Adrenal gland (tissue), 5 donors: ENCODE results near the gene FARS2.

Source experiments
- POLR2A ChIP-seq, 2 donors: fragments of 450-650 bp; IDR thresholded peaks; one replicate each; pipeline ENCODE4 v1.6.1; 2017; ENCODE audit warnings: antibody characterized with exemption in 2 of 2, mild to moderate bottlenecking in 2 of 2, moderate library complexity in 1 of 2
- TF ChIP-seq, protein P1 (sequence below), 6 experiments: fragments of 450-650 bp in 4 of 6; fragments of 200-600 bp in 2 of 6; sonication (generic) in 1 of 6; IDR thresholded peaks; 1 replicate in 5 of 6; 2 replicates in 1 of 6; pipeline versions ENCODE4 v1.5.1 to v1.8.0; 2016 to 2021; ENCODE audit warnings: antibody characterized with exemption in 6 of 6, mild to moderate bottlenecking in 2 of 6, moderate library complexity in 1 of 6
- donor health status: DM: no; HTN: no; CAD: no.

DNA sequence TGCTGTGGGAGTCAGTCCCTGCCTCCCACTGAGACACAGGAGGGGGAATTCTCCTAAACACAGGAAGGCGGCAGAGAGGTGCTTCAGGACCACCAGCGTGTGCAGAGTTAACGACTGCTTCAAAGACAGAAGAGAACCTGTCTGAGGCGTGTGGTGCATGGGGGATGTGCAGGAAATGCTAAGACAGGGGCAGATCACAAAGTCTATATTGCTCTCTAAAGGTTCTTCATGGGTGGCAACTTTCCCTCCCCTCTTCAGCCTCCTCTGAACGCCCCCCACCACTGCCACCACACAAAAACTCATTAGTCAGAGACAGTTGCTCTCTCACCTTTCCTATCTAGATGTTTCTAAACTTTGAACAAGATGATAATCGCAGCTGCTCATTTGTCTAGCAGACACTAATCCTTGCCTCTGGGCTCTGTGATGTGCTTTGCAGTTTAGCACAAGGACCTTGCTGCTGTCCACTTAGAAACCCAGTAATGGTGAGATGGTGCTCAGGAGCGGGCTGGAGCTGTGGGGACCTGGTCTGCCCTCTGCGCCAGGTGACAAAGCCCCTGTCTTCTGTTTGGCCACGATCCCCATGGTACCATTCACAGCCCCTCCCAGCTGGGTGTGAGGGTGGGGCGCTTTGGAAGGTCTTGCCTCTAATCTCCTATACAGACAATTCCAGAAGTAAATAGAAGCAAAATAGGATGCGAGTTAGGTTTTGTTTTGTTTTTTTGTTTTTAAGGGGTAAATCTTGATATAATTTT, 525.8 kb downstream of the FARS2 start:
- TF ChIP-seq POLR2A (IDR thresholded peaks at IDR 0.05), result no peak
- TF ChIP-seq, protein P1, sequence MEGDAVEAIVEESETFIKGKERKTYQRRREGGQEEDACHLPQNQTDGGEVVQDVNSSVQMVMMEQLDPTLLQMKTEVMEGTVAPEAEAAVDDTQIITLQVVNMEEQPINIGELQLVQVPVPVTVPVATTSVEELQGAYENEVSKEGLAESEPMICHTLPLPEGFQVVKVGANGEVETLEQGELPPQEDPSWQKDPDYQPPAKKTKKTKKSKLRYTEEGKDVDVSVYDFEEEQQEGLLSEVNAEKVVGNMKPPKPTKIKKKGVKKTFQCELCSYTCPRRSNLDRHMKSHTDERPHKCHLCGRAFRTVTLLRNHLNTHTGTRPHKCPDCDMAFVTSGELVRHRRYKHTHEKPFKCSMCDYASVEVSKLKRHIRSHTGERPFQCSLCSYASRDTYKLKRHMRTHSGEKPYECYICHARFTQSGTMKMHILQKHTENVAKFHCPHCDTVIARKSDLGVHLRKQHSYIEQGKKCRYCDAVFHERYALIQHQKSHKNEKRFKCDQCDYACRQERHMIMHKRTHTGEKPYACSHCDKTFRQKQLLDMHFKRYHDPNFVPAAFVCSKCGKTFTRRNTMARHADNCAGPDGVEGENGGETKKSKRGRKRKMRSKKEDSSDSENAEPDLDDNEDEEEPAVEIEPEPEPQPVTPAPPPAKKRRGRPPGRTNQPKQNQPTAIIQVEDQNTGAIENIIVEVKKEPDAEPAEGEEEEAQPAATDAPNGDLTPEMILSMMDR (IDR thresholded peaks at IDR 0.05), result no peak
